CD8-positive, alpha-beta memory T cell (primary cell): ENCODE data around the gene SHISA6. TPM values are rescaled to one million over a fixed set of nuclear protein-coding genes. Genes with fewer than 3 reads are reported as not detected.
A peak's percentile ranks its signal among the peaks of the same experiment; 100 is the strongest.

Source experiments
- CTCF ChIA-PET: fragments of 350-600 bp; sonication (Branson Sonifier 250); formaldehyde crosslinking; loops from one replicate; lab custom pipeline; 2021; ENCODE audit warnings: antibody characterized with exemption; lab: Charles Lee
- POLR2A ChIA-PET: fragments of 350-600 bp; sonication (Branson Sonifier 250); formaldehyde crosslinking; loops from one replicate; lab custom pipeline; 2021; ENCODE audit warnings: antibody characterized with exemption; lab: Charles Lee
- DNase-seq, 5 donors: peaks; one replicate each; pipeline versions ENCODE4 v3.0.0 to v3.0.0-alpha.2; 2020 to 2022; ENCODE audit warnings: mixed read lengths in 1 of 5
- H3K27ac ChIP-seq: one replicate; pipeline ENCODE4 v1.7.0; 2013; ENCODE audit warnings: low read depth, mild to moderate bottlenecking, low read length, moderate library complexity
- H3K27me3 ChIP-seq: 2 replicates; pipeline ENCODE4 v1.7.0; 2013; ENCODE audit warnings: low read length, mild to moderate bottlenecking; ENCODE audit not compliant: insufficient read depth, poor library complexity, severe bottlenecking
- H3K36me3 ChIP-seq: 2 replicates; pipeline ENCODE4 v1.7.0; 2013; ENCODE audit warnings: mild to moderate bottlenecking, low read length, moderate library complexity; ENCODE audit not compliant: insufficient read depth
- H3K4me1 ChIP-seq: 2 replicates; pipeline ENCODE4 v1.7.0; 2013; ENCODE audit warnings: mild to moderate bottlenecking, low read length, moderate library complexity; ENCODE audit not compliant: insufficient read depth
- H3K4me3 ChIP-seq: 2 replicates; pipeline ENCODE4 v1.7.0; 2013; ENCODE audit warnings: mild to moderate bottlenecking, low read length
- H3K9me3 ChIP-seq: 2 replicates; pipeline ENCODE4 v1.7.0; 2013; ENCODE audit warnings: mild to moderate bottlenecking, low read length
- H3K27ac Mint-ChIP-seq, 8 donors: one replicate each; pipeline ENCODE4 v1.8.0; 2020 to 2021; ENCODE audit warnings: mixed read lengths in 8 of 8, mild to moderate bottlenecking in 6 of 8, inconsistent platforms in 3 of 8, moderate library complexity in 3 of 8
- H3K27me3 Mint-ChIP-seq, 2 donors: one replicate each; pipeline ENCODE4 v1.8.0; 2020 to 2021; ENCODE audit warnings: mixed read lengths in 2 of 2, mild to moderate bottlenecking in 1 of 2, moderate library complexity in 1 of 2
- H3K36me3 Mint-ChIP-seq, 3 donors: one replicate each; pipeline ENCODE4 v1.8.0; 2020 to 2021; ENCODE audit warnings: mixed read lengths in 3 of 3, inconsistent platforms in 1 of 3, mild to moderate bottlenecking in 1 of 3
- H3K4me1 Mint-ChIP-seq, 3 donors: one replicate each; pipeline ENCODE4 v1.8.0; 2020 to 2021; ENCODE audit warnings: mixed read lengths in 3 of 3, inconsistent platforms in 1 of 3, mild to moderate bottlenecking in 1 of 3
- H3K4me3 Mint-ChIP-seq, 7 donors: one replicate each; pipeline ENCODE4 v1.8.0; 2020 to 2021; ENCODE audit warnings: mixed read lengths in 7 of 7, mild to moderate bottlenecking in 6 of 7, moderate library complexity in 4 of 7, inconsistent platforms in 2 of 7
- H3K9me3 Mint-ChIP-seq, 5 donors: one replicate each; pipeline ENCODE4 v1.8.0; 2020 to 2022; ENCODE audit warnings: mixed read lengths in 5 of 5, mild to moderate bottlenecking in 3 of 5, moderate library complexity in 2 of 5, inconsistent platforms in 1 of 5
- polyA plus RNA-seq: library from polyadenylated mRNA; unstranded; fragments of 300-500 nt; fragmentation: Illumina TruSeq; gene quantifications from one replicate; pipeline ENCODE4 v1.2.3, GENCODE V29; 2021
- total RNA-seq, 2 experiments: library from RNA; stranded (reverse); gene quantifications; one replicate each; pipeline ENCODE4 v1.2.3, GENCODE V29; 2021

Gene SHISA6
- total and polyA plus RNA-seq, 3 experiments from 2014 or later, result not detected

- Mint-ChIP-seq H3K27me3 (no peaks in the 10 kb centered on the region), H3K27ac (no peak overlapping the region), H3K9me3 (peaks cover 0 to 7% (median 3%) of the 10 kb centered on the region in 5 donors), H3K4me3 (no peak overlapping the region), H3K4me1 (no peaks in the 10 kb centered on the region), H3K36me3 (no peaks in the 10 kb centered on the region)
- CTCF ChIA-PET, result no interaction called here
- no peaks in the 10 kb centered on the region for H3K9me3 ChIP-seq
- H3K27me3 ChIP-seq, result no peaks in the 10 kb centered on the region
- no peak overlapping the region for H3K27ac ChIP-seq
- H3K4me1 ChIP-seq, result no peaks in the 10 kb centered on the region
- H3K4me3 ChIP-seq, result no peak overlapping the region
- DNase-seq, result no peak
- POLR2A ChIA-PET, result no interaction called here
- H3K36me3 ChIP-seq, result no peaks in the 10 kb centered on the region
These were observed 85.5 kb downstream of the SHISA6 start for GRCh38 chr17:11326492-11326891.

- Histone ChIP-seq H3K4me3 (no peak overlapping the region), H3K27me3 (no peaks in the 10 kb centered on the region), H3K36me3 (no peaks in the 10 kb centered on the region), H3K4me1 (no peaks in the 10 kb centered on the region), H3K27ac (no peak overlapping the region), H3K9me3 (no peaks in the 10 kb centered on the region)
- Mint-ChIP-seq H3K4me1 (no peaks in the 10 kb centered on the region), H3K36me3 (no peaks in the 10 kb centered on the region), H3K27ac (no peak overlapping the region), H3K9me3 (peaks cover 0 to 6% (median 3%) of the 10 kb centered on the region in 5 donors), H3K27me3 (no peaks in the 10 kb centered on the region), H3K4me3 (no peak overlapping the region)
- POLR2A ChIA-PET, result no interaction called here
- no peak for DNase-seq
- CTCF ChIA-PET, result no interaction called here
These were observed 87.8 kb downstream of the SHISA6 start for GRCh38 chr17:11328770-11329169.

GRCh38 chr17:11330006-11330405 is 89.0 kb downstream of the SHISA6 start:
- ChIA-PET CTCF (no interaction called here), POLR2A (no interaction called here)
- no peaks in the 10 kb centered on the region for H3K9me3 ChIP-seq
- Mint-ChIP-seq H3K36me3 (no peaks in the 10 kb centered on the region), H3K27ac (no peak overlapping the region), H3K4me1 (no peaks in the 10 kb centered on the region), H3K4me3 (no peak overlapping the region), H3K27me3 (no peaks in the 10 kb centered on the region), H3K9me3 (peaks cover 0 to 7% (median 3%) of the 10 kb centered on the region in 5 donors)
- no peaks in the 10 kb centered on the region for H3K4me1 ChIP-seq
- H3K4me3 ChIP-seq, result no peak overlapping the region
- H3K27me3 ChIP-seq, result no peaks in the 10 kb centered on the region
- DNase-seq, result no peak
- no peak overlapping the region for H3K27ac ChIP-seq
- H3K36me3 ChIP-seq, result no peaks in the 10 kb centered on the region

- ChIA-PET CTCF (no interaction called here), POLR2A (no interaction called here)
- Mint-ChIP-seq H3K4me3 (no peak overlapping the region), H3K36me3 (no peaks in the 10 kb centered on the region), H3K9me3 (peaks cover 0 to 7% (median 3%) of the 10 kb centered on the region in 5 donors), H3K27ac (peak overlapping the region in 1 of 8 donors; percentile 38), H3K27me3 (no peaks in the 10 kb centered on the region), H3K4me1 (no peaks in the 10 kb centered on the region)
- Histone ChIP-seq H3K9me3 (no peaks in the 10 kb centered on the region), H3K4me3 (no peak overlapping the region), H3K27ac (no peak overlapping the region), H3K4me1 (no peaks in the 10 kb centered on the region), H3K27me3 (no peaks in the 10 kb centered on the region), H3K36me3 (no peaks in the 10 kb centered on the region)
- no peak for DNase-seq
These were observed 89.8 kb downstream of the SHISA6 start for GRCh38 chr17:11330826-11331225.

GRCh38 chr17:11331547-11332513 is 90.8 kb downstream of the SHISA6 start:
- H3K36me3 Mint-ChIP-seq, result no peaks in the 10 kb centered on the region
- CTCF ChIA-PET, result no interaction called here
- Histone ChIP-seq H3K27ac (no peak overlapping the region), H3K36me3 (no peaks in the 10 kb centered on the region), H3K27me3 (no peaks in the 10 kb centered on the region), H3K4me1 (no peaks in the 10 kb centered on the region), H3K4me3 (no peak overlapping the region), H3K9me3 (no peaks in the 10 kb centered on the region)
- H3K27me3 Mint-ChIP-seq, result no peaks in the 10 kb centered on the region
- POLR2A ChIA-PET, result no interaction called here
- no peak overlapping the region for H3K27ac Mint-ChIP-seq
- H3K4me3 Mint-ChIP-seq, result no peak overlapping the region
- DNase-seq, result no peak
- no peaks in the 10 kb centered on the region for H3K4me1 Mint-ChIP-seq
- H3K9me3 Mint-ChIP-seq, result peaks cover 0 to 7% (median 3%) of the 10 kb centered on the region in 5 donors

- H3K4me3 Mint-ChIP-seq, result no peak overlapping the region
- Histone ChIP-seq H3K9me3 (no peaks in the 10 kb centered on the region), H3K27ac (no peak overlapping the region), H3K36me3 (no peaks in the 10 kb centered on the region), H3K27me3 (no peaks in the 10 kb centered on the region), H3K4me1 (no peaks in the 10 kb centered on the region), H3K4me3 (no peak overlapping the region)
- no peaks in the 10 kb centered on the region for H3K36me3 Mint-ChIP-seq
- POLR2A ChIA-PET, result no interaction called here
- H3K9me3 Mint-ChIP-seq, result peaks cover 0 to 13% (median 5%) of the 10 kb centered on the region in 5 donors
- H3K27me3 Mint-ChIP-seq, result no peaks in the 10 kb centered on the region
- CTCF ChIA-PET, result no interaction called here
- DNase-seq, result no peak
- H3K4me1 Mint-ChIP-seq, result no peaks in the 10 kb centered on the region
- H3K27ac Mint-ChIP-seq, result peak overlapping the region in 1 of 8 donors; percentile 24
These were observed 91.7 kb downstream of the SHISA6 start for GRCh38 chr17:11332706-11333105.

- no peak overlapping the region for H3K27ac ChIP-seq
- POLR2A ChIA-PET, result no interaction called here
- Mint-ChIP-seq H3K27ac (no peak overlapping the region), H3K9me3 (peaks cover 0 to 10% (median 5%) of the 10 kb centered on the region in 5 donors), H3K27me3 (no peaks in the 10 kb centered on the region), H3K36me3 (no peaks in the 10 kb centered on the region), H3K4me1 (no peaks in the 10 kb centered on the region), H3K4me3 (no peak overlapping the region)
- H3K9me3 ChIP-seq, result no peaks in the 10 kb centered on the region
- no peaks in the 10 kb centered on the region for H3K27me3 ChIP-seq
- CTCF ChIA-PET, result no interaction called here
- H3K4me3 ChIP-seq, result no peak overlapping the region
- DNase-seq, result no peak
- no peaks in the 10 kb centered on the region for H3K4me1 ChIP-seq
- H3K36me3 ChIP-seq, result no peaks in the 10 kb centered on the region
These were observed 93.5 kb downstream of the SHISA6 start for GRCh38 chr17:11334493-11334892.

GRCh38 chr17:11336290-11336689 is 95.3 kb downstream of the SHISA6 start:
- no peak for DNase-seq
- peaks cover 0 to 10% (median 3%) of the 10 kb centered on the region in 5 donors for H3K9me3 Mint-ChIP-seq
- no peaks in the 10 kb centered on the region for H3K4me1 ChIP-seq
- no peaks in the 10 kb centered on the region for H3K36me3 ChIP-seq
- no peak overlapping the region for H3K4me3 Mint-ChIP-seq
- H3K4me1 Mint-ChIP-seq, result no peaks in the 10 kb centered on the region
- H3K27me3 ChIP-seq, result no peaks in the 10 kb centered on the region
- H3K4me3 ChIP-seq, result no peak overlapping the region
- H3K27me3 Mint-ChIP-seq, result peaks cover 0 to 2% of the 10 kb centered on the region in 2 donors
- ChIA-PET CTCF (no interaction called here), POLR2A (no interaction called here)
- H3K27ac Mint-ChIP-seq, result no peak overlapping the region
- no peaks in the 10 kb centered on the region for H3K9me3 ChIP-seq
- no peaks in the 10 kb centered on the region for H3K36me3 Mint-ChIP-seq
- no peak overlapping the region for H3K27ac ChIP-seq
